GM19193 (cell line): ENCODE data around the gene VCL.

Experiments used
- POLR2A ChIP-seq: IDR thresholded peaks from 4 replicates; pipeline ENCODE4 v1.6.1; 2011; ENCODE audit not compliant: insufficient read depth, insufficient read length; ENCODE audit errors: extremely low read depth

VCL gene

GRCh38 chr10:73968098-73968521 lies 29.8 kb upstream of the VCL start:
- TF ChIP-seq POLR2A: no peak

GRCh38 chr10:73969224-73969841 lies 28.6 kb upstream of the VCL start:
- no peak for TF ChIP-seq POLR2A

GRCh38 chr10:73970845-73971244 lies 27.1 kb upstream of the VCL start:
- no peak for TF ChIP-seq POLR2A

- TF ChIP-seq POLR2A: no peak
Observed at GRCh38 chr10:73971636-73972354, 26.1 kb upstream of the VCL start.

GRCh38 chr10:73973427-73973826 lies 24.5 kb upstream of the VCL start:
- no peak for TF ChIP-seq POLR2A

DNA sequence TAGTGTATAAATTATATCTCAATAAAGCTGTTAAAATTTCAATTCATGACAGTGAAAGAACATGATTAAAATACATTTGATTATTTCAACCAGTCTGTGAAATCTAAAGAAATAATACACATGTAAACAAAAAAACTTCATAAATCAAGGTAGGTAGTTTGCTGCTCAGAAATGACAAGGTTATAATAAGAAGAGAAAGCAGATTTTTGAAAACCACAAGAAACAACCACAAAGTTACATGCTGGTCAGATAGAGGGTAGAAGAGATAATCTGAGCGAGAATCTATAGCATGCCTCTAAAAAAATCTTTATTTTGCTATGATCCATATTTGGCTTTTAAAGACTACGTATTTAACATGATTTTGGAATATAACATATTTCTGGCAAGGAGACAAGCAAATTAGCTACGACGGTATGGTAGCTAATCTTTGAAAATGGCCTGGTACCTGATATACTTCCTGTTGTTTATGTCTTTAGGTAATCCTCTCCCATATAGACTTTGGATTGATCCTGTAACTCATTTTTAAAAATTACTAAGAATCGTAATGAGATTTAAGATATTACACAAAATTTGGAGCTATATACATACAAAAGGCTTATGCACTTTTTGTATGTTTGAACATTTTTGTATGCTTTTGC lies 23.5 kb upstream of the VCL start:
- TF ChIP-seq POLR2A: no peak

DNA sequence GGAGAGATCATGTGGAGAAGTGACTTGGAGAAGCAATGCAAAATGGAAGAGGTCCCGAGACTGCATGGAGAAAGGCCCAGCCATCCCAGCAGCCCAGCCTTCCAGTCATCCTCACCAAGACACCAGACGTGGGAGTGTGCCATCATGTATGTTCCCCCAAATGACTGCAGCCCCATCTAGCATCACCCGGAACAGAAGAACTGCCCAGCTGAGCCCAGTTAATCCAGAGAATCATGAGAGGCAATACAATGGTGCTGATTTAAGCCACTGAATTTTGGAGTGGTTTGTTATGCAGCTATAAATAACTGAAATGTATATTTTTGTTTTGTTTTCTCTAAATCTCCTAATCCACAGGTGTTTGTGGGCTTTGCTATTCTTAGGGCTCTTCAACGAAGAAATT lies 22.5 kb upstream of the VCL start:
- TF ChIP-seq POLR2A: no peak

DNA sequence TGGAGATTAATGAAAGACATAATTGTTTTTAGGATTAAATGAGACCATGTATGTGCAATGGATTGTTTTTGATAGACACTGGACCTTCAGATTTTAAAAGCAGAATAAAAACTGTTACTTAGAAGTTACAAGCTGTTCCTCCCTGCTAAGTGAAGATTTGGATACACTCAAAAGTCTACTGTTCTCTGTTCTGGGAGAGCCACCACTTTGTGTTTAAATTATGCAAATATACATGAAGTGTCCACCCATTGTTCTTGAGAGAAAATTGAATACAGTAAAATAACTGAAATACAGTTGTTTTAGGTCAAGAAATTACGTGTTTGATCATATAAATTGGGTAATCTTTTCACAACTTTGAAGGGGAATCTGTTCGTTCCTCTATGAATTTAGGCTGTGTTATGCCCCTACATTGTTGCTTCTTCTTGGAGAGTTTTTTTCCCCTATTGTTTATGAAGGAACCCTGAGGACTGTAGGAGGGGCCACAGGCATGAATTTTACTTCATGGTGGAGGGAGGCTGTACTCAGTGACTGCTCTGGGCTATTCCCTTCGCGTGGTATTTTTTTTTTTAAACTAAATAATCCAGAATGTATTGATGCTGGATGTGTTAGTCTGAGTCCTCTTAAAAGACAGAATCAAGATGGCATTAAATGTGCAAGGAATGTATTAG lies 18.6 kb upstream of the VCL start:
- no peak for TF ChIP-seq POLR2A

DNA sequence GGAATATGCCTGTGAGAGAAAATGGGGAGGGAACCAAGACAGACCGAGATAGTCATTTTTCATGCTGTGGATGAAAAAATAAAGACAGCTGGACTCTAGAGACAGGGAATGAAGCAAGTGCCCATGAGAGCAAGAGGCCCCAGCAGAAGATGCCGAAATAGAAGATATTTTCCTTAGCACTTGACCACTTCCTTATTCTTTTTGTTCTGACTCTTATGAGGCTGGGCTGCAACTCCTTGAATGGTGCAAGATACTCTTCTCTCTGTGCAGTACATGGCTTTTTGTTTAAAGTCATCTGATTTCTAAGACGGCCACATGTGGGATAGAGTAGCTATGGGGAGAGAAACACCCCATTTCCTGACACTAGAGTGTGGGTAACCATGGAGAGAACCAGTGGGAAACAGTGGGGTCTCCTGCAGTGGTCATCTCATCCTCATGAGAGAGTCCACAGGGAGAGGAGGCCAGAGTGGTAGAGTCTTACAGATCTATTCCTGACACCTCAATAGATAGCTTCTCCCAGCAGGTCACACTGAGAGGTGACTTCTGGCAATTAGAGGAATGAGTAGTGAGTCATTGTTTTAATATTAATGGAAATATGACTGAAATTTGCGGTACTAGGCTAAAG lies 18.0 kb upstream of the VCL start:
- TF ChIP-seq POLR2A: no peak

DNA sequence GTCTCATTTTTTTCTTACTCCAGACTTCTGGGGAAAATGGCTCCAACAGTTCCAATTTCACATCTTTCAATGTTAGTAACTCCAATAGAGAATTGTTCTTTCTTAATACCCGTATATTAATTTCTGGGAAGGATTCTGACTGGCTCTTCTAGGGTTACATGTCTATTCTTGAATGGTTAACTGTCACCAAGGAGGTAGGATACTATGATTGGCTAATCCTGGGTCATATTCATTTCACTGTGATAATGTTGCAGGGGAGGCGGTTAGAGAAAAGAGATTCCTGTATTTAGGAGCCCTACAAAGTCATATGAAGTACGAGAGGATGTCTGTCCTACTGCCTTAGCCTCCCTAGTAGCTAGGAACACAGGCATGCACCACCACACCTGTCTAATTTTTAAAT lies 16.1 kb upstream of the VCL start:
- TF ChIP-seq POLR2A: no peak

- no peak for TF ChIP-seq POLR2A
Observed at GRCh38 chr10:73983096-73984047, 14.5 kb upstream of the VCL start.

GRCh38 chr10:73989594-73990150 lies 8.2 kb upstream of the VCL start:
- no peak for TF ChIP-seq POLR2A

DNA sequence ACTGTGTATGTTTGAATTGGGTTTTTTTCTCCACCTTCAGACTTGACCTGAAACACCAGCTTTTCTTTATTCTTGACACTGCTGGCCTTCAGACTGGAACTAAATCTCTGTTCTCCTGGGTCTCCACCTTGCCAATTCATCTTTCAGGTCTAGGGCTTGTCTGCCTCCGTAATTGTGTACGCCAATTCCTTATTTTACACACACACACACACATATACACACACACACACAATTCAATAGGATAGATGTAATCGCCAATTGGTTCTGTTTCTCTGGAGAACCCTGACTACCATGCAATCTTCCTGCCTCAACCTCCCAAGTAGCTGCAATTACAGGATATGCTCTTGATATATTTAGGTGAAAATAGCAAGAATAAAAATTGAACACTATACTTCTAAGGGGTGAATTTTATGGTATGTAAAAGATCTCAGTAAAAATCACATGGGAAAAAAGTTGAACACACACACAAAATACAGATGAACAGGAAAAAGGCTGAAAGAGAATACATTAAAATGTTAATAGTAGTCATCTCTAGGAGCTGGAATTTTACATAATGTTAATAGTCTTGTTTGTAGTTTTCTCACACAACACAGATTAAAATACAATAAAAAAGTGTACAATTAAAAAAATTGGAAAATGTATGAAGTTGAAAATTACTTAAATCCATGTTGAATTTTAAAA lies 6.6 kb upstream of the VCL start:
- no peak for TF ChIP-seq POLR2A
